H1 (cell line): Measurements from ENCODE around the gene AVPR2. TPM values are rescaled to one million over a fixed set of nuclear protein-coding genes. Genes with fewer than 3 reads are reported as not detected.

ENCODE experiments used
- NRF1 ChIP-seq: IDR thresholded peaks from 2 replicates; pipeline ENCODE4 v1.6.1; 2011; ENCODE audit warnings: mild to moderate bottlenecking, low read depth, low read length, improper control_type of control experiment
- SIN3A ChIP-seq, 2 experiments: IDR thresholded peaks in 1 of 2; conservative IDR thresholded peaks in 1 of 2; 2 replicates each; pipeline ENCODE4 v1.6.1; 2011 to 2012; ENCODE audit warnings: low read length in 2 of 2, improper control_type of control experiment in 1 of 2, low read depth in 1 of 2, mild to moderate bottlenecking in 1 of 2
- SP2 ChIP-seq: IDR thresholded peaks from 2 replicates; pipeline ENCODE4 v1.6.1; 2012; ENCODE audit warnings: mild to moderate bottlenecking, low read length, inconsistent platforms
- SRF ChIP-seq: IDR thresholded peaks from 2 replicates; pipeline ENCODE4 v1.6.1; 2011; ENCODE audit warnings: mild to moderate bottlenecking, low read depth, low read length, moderate library complexity
- polyA plus RNA-seq, 7 experiments: library from polyadenylated mRNA; depleted of rRNA in 3 of 7; stranded (reverse) in 5 of 7; unstranded in 2 of 7; fragments of >200 nt in 5 of 7; fragments of 200-250 nt in 2 of 7; gene quantifications; 1 replicate in 5 of 7; 2 replicates in 1 of 7; 4 replicates in 1 of 7; pipeline versions ENCODE4 v1.2.1 to v1.2.3, GENCODE V29; 2011 to 2013; ENCODE audit warnings: missing spikeins in 2 of 7, mixed read lengths in 2 of 7
- total RNA-seq: library from RNA; stranded (reverse); fragmentation: NEBNext Ultra II Directional; extraction: Animal tissue kit (Norgen Biotek cat#: 25700); gene quantifications from 2 replicates; pipeline ENCODE4 v1.2.1, GENCODE V29; 2021

AVPR2 gene
- total and polyA plus RNA-seq, 2 of the 8 experiments (the other 6 are each of a cell fraction or from before 2014, with no cell fraction given), result 0.09 TPM; not detected in 1

GRCh38 chrX:153948002-153948466 lies 43.6 kb downstream of the AVPR2 start (continued):
- no peak for TF ChIP-seq NRF1
- TF ChIP-seq SP2, result no peak
- TF ChIP-seq SIN3A (conservative IDR thresholded peaks at IDR 0.05 in 1 of 2, IDR thresholded peaks at IDR 0.05 in 1 of 2; ENCODE audit: low read depth in 1 of 2, low read length in 2 of 2), result no peak
- TF ChIP-seq SRF, result no peak
